CD4-positive, alpha-beta T cell treated with Interleukin-6 for 4 hours (primary cell): ENCODE results near the gene MIP.
"Not testable (repeated sequence)": the region's sequence is repeated elsewhere in the genome, so short reads cannot be mapped to it uniquely, and the experiment has no call there.

Source experiments
- DNase-seq: peaks from one replicate; pipeline ENCODE4 v3.0.0-alpha.2; 2020; ENCODE audit warnings: mixed read lengths

Gene MIP

DNA sequence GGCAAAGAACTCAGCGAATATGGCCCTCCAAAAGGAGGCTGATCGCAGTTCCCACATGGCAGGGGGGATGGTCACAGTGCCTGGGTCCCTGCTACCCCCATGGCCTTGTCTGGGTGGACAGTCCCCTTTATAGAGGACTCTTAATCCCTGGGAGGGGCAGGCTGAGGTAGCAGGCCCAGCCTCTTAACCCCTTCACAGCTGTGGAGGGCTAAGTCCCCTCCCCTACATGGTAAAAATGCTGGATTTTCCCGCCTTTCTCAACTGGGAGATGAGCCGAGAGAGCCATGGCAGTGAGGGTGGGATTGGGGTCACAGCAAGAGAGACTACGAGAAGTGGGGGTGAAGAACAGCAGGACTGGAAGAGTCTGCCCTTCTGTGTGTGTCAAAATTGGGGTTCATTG is at the start of gene MIP:
MIP (minus strand) TSS at position 101 of the 400 bp plus-strand sequence; CDS start at position 57, 44 bp downstream.
- DNase-seq, result no peak

DNA sequence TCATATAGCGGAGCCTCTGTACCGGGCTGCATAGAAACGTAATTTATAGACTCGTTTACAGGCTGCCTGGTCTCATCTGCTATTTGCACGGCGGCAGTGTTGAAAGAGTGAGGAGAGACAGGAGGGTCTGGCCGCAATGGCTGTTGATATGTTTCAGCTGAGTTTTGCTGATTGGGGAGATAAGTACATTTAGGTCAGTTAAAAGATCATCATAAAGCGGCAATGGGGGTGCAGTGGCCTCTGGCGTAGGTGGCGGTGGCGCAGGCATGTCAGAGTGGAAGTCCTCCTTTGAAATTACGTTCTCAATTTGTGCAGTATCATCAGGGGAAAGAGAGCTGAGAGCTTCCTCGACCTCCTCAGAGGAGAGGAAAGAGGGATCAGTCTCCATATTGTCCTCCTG is 45.4 kb upstream of the MIP start:
- DNase-seq, result not testable (repeated sequence)

DNA sequence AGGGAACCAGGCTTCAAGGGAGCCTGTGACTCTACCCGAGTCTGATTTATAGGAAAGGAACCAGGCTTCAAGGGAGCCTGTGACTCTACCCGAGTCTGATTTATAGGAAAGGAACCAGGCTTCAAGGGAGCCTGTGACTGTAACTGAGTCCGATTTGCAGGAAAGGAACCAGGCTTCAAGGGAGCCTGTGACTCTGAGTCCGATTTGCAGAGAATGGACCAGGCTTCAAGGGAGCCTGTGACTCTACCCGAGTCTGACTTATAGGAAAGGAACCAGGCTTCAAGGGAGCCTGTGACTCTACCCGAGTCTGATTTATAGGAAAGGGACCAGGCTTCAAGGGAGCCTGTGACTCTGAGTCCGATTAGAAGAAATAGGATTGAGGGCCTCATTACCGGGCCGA is 45.0 kb upstream of the MIP start:
- not testable (repeated sequence) for DNase-seq

DNA sequence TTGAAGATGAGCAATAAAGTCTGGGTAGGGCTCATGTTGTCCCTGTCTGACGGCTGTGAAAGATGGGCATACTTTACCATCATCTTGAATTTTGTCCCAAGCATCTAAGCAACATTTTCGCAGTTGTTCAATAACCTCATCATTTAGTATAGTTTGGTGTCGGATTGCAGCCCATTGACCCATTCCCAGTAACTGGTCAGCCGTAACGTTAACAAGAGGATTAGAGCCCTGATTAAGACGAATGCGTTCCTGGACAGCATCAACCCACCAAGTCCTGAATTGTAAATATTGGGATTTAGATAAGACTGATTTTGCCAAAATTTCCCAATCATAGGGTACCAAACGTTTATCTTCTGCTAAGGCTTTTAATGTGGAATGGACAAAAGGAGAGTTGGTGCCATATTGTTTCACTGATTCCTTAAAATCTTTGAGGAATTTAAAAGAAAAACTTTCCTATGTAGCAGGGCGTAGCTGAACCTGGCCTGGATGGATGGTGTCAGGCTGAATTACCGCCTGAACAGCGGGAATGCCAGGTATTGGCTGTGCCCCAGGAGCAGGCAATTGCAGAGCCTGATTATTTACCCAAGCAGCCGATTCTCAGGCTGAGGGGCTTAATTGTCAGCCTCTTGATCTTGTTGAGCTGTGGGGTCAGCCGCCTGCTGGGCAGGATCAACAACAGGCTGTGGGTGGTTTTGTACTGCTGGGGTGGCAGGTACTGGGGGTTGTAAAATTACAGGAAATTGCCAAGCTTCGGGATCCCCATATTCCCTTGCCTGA is 43.9 kb upstream of the MIP start:
- DNase-seq, result not testable (repeated sequence)

DNA sequence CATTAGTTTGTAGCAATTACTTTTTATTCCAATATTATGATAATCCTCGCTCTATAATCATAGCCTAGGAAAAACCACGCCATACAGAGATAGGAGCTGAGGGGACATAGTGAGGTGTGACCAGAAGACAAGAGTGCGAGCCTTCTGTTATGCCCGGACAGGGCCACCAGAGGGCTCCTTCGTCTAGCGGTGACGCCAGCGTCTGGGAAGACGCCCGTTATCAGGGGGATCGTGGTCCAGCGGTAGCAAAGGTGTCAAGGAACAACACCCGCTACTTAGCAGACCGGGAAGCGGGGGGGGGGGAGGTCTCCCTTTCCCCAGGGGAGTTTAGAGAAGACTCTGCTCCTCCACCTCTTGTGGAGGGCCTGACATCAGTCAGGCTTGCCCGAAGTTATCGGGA is 42.2 kb upstream of the MIP start:
- DNase-seq, result peak; percentile 49

DNA sequence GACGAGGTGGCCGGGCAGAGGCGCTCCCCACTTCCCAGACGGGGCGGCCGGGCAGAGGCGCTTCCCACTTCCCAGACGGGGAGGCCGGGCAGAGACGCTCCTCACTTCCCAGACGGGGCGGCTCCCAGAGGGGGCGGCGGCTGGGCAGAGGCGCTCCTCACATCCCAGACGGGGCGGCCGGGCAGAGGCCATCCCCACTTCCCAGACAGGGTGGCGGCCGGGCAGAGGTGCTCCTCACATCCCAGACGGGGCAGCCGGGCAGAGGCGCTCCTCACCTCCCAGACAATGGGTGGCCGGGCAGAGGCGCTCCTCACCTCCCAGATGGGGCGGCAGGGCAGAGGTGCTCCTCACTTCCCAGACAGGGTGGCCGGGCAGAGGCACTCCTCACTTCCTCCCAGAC is 40.0 kb upstream of the MIP start:
- DNase-seq, result not testable (repeated sequence)

DNA sequence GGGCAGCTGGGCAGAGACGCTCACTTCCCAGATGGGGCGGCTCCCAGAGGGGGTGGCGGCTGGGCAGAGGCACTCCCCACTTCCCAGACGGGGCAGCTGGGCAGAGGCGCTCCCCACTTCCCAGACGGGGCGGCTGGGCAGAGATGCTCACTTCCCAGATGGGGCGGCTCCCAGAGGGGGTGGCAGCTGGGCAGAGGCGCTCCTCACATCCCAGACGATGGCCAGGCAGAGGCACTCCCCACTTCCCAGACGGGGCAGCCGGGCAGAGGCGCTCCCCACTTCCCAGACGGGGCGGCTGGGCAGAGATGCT is 39.6 kb upstream of the MIP start:
- not testable (repeated sequence) for DNase-seq

DNA sequence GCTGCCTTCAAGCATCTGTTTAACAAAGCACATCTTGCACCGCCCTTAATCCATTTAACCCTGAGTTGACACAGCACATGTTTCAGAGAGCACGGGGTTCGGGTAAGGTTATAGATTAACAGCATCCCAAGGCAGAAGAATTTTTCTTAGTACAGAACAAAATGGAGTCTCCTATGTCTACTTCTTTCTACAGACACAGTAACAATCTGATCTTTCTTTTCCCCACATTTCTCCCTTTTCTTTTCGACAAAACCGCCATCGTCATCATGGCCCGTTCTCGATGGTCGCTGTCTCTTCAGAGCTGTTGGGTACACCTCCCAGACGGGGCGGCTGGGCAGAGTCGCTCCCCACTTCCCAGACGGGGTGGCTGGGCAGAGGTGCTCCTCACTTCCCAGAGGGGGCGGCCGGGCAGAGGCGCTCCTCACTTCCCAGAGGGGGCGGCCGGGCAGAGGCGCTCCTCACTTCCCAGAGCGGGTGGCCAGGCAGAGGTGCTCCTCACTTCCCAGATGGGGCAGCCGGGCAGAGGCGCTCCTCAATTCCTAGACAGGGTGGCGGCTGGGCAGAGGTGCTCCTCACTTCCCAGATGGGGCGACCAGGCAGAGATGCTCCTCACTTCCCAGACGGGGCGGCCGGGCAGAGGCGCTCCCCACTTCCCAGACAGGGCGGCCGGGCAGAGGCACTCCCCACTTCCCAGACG is 39.1 kb upstream of the MIP start:
- DNase-seq, result not testable (repeated sequence)

DNA sequence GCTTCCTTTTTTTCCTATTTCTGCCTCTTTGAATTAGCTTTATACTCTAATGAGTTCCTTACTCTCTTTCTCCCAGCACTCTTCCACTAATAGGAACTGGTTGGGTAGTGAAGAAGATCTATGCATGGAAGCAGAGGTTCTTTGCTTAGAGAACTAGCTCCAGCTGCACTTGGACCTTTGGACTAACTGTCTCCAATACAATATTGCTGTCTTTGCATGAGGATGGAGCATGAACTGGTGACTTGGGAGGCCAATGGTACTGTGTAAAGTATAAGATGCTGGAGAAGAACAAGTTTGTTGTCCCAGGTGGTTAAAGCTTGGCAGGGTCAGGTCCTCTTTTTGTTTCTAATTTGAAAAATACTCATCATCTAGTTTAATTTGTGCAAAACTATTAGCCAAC is 35.9 kb upstream of the MIP start:
- no peak for DNase-seq

DNA sequence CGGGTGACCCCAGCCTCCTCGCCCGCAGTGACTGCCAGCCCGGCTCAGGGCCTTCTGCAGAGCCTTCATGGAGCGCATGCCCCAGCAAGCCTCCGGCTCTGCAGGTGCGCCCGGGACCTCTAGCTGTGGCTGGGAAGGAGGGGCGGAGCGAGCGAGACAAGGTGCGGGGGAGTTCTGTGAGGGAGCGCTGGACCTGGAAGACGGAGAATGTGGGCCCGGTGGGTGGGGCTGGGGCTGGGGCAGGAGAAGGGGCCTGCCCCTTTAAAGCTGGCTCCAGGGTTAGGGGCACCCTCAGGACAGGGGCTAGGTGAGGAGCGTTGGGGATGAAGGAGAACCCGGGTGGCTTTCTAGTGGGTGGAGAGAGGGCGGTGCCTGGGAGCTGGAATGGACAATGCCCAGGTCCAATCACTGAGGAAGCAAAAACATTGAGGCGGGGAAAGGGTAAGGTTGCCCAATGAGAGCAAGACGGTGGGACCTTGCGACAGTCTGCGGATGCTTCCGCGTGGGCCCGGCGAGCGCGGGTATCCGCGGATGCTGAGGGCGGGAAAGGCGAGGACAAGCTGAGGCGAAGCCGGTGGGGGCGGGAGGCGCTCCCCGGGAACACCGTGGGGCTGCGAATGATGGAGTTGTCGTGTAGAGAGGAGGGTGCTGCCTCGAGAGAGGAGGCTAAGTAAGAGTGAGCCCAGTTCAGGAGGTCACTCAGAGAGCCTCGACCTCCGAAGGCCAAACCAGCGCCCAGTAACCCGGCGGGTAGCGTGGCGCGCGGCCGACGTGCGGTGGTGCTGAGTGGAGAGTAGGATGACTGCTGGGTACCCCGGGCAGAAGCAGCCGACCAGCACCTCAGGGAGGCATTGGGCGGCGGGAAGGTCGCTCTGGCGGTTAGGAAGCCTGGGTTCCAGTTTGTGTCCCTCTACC is 33.8 kb upstream of the MIP start, which contains the start of gene GLS2:
GLS2 (minus strand) TSS at position 121 of the 915 bp plus-strand sequence; CDS start at position 78, 43 bp downstream.
- peak; percentile 85 for DNase-seq

DNA sequence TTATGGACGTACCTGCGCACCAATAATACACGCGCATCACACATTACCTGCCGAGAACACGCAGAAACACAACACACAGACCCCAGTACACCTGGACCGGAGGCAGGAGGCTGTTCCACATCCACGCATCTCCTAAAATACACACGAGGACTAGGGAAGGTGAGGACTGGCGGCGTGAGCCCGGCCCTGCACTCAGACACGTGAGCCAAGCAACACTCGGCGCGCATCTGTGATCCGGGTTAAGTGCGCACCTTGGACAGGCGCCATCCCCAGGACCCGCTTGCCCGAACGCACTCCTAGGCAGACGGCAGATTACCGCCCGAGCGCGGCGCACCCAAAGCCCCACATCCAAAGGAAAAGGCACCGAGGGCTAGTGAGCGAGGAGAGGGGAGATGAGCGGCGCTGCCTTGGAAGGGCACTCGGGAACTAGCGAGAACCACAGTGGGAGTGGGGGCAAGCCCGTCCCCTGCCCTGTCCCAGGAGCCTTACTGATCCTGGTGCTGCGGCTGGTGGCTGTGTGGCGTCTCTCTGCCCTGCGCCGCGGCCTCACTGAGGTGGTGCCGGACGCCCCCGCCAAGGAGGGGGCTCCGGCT is 33.1 kb upstream of the MIP start:
- DNase-seq, result peak; percentile 46

DNA sequence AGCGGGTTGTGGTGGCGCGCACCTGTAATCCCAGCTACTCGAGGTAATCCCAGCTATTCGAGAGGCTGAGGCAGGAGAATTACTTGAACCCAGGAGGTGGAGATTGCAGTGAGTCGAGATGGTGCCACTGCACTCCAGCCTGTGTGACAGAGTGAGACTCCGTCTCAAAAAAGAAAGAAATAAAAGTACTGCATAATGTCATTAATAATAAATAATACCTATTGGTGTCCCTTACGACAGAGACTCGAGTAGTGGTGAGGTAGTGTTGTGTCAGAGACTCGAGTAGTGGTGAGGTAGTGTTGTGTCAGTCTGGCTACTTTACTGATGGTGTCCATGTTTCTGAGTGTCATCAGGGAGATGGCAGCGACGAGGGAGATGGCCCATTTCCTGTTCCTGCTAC is 32.2 kb upstream of the MIP start:
- DNase-seq, result no peak

DNA sequence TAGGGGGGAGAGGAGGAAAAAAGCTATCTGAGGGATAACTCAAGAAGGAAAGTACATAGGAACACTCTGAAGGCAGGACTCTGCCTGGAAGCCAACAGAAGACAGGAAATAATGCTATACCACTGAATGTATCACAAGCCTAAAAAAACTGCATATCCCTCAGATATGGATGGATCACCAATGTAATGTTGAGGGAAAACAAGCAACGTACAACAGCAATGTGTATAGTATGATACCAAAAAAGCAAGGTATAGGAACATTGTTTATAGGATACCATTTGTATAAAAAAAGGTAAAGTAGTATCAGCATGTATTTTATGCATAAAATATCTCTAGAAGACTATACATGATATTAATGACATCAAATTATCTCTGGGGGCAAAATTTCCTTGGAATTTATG is 30.1 kb upstream of the MIP start:
- DNase-seq, result no peak

DNA sequence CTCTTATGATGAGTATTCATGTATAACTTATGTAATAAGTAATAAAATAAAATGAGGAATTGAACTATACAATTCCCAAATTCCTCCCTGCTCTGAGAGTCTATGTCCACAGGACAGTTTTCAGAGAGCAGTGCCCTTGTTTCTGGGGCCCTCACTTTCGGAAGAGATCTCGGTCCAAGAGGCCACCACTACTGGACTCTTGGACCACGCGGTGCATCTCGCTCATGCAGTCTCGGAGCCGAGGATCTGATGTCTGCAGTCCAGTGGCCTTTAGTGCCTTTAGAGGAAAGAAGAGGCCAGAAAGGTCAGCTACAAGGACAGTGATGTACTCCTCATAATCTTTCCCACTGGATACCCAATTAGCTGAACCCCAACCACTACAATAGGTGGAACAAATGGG is 25.2 kb upstream of the MIP start:
- DNase-seq, result no peak

DNA sequence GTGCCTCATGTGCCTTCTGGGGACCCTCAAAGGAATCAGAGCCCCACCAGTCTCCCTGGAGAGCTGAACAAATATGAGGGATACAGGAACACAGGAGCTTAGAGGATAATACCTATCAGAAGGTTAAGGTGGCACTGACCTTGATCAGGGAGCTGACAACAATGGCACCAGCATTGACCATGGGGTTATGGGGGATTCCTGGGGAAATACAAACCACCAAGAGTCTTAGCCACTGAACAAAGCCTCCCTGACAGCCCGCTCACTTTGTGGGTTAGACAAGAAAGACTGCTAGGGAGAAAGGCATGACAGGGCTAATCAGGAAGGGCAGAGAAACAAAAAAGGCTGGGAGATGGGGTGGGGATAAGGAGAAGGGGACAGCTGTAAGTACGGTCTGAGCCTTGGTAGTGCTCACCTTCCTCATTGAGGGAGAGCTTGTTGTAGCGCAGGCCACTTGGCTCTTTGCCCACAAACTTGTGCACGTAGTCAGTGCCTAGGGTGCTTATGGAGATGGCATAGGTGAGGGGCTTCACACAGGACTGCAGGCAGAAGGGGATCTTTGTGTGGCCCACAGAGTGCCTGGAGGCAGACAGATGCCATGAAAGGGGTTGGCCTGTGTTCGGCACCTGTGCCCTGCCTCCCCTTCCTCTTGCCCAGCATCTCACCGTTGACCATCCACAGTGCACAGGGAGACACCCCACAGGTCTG is 23.2 kb upstream of the MIP start:
- no peak for DNase-seq

DNA sequence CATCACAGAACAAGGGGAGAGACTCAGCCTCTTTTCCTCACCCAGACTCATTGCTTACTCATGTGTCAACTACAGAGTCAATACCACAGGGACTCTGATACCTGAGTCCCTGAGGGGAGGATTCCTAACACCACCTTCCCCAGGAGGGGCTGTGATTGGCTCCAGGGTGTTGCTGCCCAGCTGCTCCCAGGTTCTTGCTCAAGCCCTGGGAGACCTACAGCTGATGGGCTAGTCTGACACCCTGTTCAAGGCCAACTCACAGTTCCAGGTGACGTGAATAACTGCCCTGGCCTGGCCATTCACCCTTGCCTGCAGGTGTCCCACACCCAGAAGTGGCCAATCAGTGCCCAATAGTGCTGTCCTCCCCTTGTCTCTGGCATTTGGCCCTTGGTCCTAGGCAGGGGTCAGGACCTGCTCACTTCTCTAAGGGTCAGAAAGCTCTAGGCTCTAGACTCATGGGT is 22.5 kb upstream of the MIP start:
- no peak for DNase-seq

DNA sequence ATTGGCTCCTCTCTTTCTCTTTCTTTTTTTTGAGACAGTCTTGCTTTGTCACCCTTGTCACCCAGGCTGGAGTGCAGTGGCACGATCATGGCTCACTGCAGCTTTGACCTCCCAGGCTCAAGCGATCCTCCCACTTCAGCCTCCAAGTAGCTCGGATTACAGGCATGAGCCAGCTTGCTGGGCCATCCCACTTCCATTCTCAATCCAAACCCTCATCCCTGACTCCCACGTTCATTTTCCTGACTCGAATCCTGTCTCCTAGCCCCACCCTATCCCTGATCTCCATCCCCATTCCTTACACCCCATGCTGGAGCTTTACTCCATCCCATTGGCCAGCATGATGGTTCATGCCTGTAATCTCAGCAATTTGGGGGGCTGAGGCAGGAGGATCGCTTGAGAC is 21.7 kb upstream of the MIP start:
- DNase-seq, result no peak

DNA sequence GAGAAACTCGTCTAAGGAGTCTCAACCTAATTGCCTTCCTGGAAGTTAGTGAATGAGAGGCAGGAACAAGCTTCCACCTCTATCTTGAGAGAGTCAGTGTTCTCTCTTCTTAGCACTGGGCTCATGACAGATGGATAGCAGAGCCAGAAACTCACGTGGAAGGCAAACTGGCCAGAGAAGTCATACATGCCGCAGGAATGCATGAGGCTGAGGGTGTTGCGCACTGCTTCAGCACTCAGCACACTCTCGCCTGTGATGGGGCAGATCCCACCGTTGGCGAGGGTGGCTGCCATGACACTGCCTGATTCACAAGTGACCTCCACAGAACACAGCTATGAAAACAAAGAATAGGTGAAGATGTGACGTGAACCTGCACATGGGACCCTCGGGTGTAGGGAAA is 19.9 kb upstream of the MIP start:
- no peak for DNase-seq

DNA sequence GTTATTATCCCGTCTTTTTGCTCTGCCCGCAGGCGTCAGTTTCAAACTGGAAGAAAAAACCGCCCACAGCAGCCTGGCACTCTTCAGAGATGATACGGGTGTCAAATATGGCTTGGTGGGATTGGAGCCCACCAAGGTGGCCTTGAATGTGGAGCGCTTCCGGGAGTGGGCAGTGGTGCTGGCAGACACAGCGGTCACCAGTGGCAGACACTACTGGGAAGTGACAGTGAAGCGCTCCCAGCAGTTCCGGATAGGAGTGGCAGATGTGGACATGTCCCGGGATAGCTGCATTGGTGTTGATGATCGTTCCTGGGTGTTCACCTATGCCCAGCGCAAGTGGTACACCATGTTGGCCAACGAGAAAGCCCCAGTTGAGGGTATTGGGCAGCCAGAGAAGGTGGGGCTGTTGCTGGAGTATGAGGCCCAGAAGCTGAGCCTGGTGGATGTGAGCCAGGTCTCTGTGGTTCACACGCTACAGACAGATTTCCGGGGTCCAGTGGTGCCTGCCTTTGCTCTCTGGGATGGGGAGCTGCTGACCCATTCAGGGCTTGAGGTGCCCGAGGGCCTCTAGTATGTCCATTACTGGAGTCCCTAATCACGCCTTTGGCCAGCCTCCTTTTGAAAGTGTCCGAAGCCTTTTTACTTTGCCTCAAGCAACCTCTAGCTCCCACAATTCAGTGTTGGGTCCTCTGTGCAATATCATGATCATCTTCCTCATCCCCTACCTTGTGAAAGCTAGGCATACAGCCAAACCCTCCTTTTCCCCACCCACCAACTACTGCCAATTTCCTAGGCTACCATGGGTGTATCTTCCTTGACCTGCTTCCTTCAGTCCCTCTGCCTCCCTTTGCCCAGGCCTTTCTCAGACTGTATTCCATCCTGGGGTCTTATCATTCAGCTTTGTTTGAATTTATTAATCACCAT is 14.8 kb upstream of the MIP start:
- no peak for DNase-seq

DNA sequence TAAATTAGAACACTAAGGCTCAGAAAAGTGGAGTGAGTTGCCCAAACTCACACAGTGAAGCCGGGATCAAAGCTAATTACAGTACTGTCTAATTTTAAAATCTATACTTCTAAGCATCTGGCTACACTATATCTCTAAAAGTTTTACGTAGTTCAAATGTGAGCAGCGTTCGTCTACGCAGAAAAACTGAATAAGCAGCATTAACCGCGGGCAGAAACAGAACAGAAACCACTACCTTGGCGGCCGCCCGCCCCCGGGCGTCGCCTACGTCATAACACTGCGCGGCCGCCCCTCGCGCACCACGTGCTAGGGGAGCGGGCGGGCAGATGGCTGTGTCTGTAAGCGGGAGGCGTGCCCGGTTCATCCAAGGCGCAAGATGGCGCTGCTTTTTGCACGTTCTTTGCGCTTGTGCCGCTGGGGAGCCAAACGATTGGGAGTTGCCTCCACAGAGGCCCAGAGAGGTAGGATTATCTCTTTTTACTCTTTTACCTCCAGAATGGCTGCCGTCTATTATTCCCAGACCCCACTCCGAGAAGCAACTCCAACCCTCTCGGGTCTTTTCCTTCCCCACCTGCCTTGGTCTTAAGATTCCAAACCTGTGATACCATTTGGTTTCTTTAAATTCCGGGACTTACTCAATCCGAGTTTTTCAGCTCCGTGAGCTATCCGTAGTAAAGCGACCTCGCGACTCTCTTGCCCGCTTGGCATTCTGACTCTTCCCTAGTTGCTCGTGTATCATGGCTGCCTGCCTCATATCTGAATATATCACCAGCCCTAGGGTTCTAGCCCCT is 14.0 kb upstream of the MIP start, which contains the start of gene SPRYD4:
SPRYD4 (plus strand) TSS at position 363 of the 791 bp plus-strand sequence; CDS start at position 377, 14 bp downstream.
- DNase-seq, result peak; percentile 94
